CD8-positive, alpha-beta memory T cell (primary cell): ENCODE results near the gene RBMS1. TPM values are rescaled to one million over a fixed set of nuclear protein-coding genes. Genes with fewer than 3 reads are reported as not detected.

Experiments
- CTCF ChIA-PET: fragments of 350-600 bp; sonication (Branson Sonifier 250); formaldehyde crosslinking; loops from one replicate; lab custom pipeline; 2021; ENCODE audit warnings: antibody characterized with exemption; lab: Charles Lee
- POLR2A ChIA-PET: fragments of 350-600 bp; sonication (Branson Sonifier 250); formaldehyde crosslinking; loops from one replicate; lab custom pipeline; 2021; ENCODE audit warnings: antibody characterized with exemption; lab: Charles Lee
- DNase-seq, 5 donors: peaks; one replicate each; pipeline versions ENCODE4 v3.0.0 to v3.0.0-alpha.2; 2020 to 2022; ENCODE audit warnings: mixed read lengths in 1 of 5
- H3K27ac ChIP-seq: one replicate; pipeline ENCODE4 v1.7.0; 2013; ENCODE audit warnings: low read depth, mild to moderate bottlenecking, low read length, moderate library complexity
- H3K27me3 ChIP-seq: 2 replicates; pipeline ENCODE4 v1.7.0; 2013; ENCODE audit warnings: low read length, mild to moderate bottlenecking; ENCODE audit not compliant: insufficient read depth, poor library complexity, severe bottlenecking
- H3K36me3 ChIP-seq: 2 replicates; pipeline ENCODE4 v1.7.0; 2013; ENCODE audit warnings: mild to moderate bottlenecking, low read length, moderate library complexity; ENCODE audit not compliant: insufficient read depth
- H3K4me1 ChIP-seq: 2 replicates; pipeline ENCODE4 v1.7.0; 2013; ENCODE audit warnings: mild to moderate bottlenecking, low read length, moderate library complexity; ENCODE audit not compliant: insufficient read depth
- H3K4me3 ChIP-seq: 2 replicates; pipeline ENCODE4 v1.7.0; 2013; ENCODE audit warnings: mild to moderate bottlenecking, low read length
- H3K9me3 ChIP-seq: 2 replicates; pipeline ENCODE4 v1.7.0; 2013; ENCODE audit warnings: mild to moderate bottlenecking, low read length
- H3K27ac Mint-ChIP-seq, 8 donors: one replicate each; pipeline ENCODE4 v1.8.0; 2020 to 2021; ENCODE audit warnings: mixed read lengths in 8 of 8, mild to moderate bottlenecking in 6 of 8, inconsistent platforms in 3 of 8, moderate library complexity in 3 of 8
- H3K27me3 Mint-ChIP-seq, 2 donors: one replicate each; pipeline ENCODE4 v1.8.0; 2020 to 2021; ENCODE audit warnings: mixed read lengths in 2 of 2, mild to moderate bottlenecking in 1 of 2, moderate library complexity in 1 of 2
- H3K36me3 Mint-ChIP-seq, 3 donors: one replicate each; pipeline ENCODE4 v1.8.0; 2020 to 2021; ENCODE audit warnings: mixed read lengths in 3 of 3, inconsistent platforms in 1 of 3, mild to moderate bottlenecking in 1 of 3
- H3K4me1 Mint-ChIP-seq, 3 donors: one replicate each; pipeline ENCODE4 v1.8.0; 2020 to 2021; ENCODE audit warnings: mixed read lengths in 3 of 3, inconsistent platforms in 1 of 3, mild to moderate bottlenecking in 1 of 3
- H3K4me3 Mint-ChIP-seq, 7 donors: one replicate each; pipeline ENCODE4 v1.8.0; 2020 to 2021; ENCODE audit warnings: mixed read lengths in 7 of 7, mild to moderate bottlenecking in 6 of 7, moderate library complexity in 4 of 7, inconsistent platforms in 2 of 7
- H3K9me3 Mint-ChIP-seq, 5 donors: one replicate each; pipeline ENCODE4 v1.8.0; 2020 to 2022; ENCODE audit warnings: mixed read lengths in 5 of 5, mild to moderate bottlenecking in 3 of 5, moderate library complexity in 2 of 5, inconsistent platforms in 1 of 5
- polyA plus RNA-seq: library from polyadenylated mRNA; unstranded; fragments of 300-500 nt; fragmentation: Illumina TruSeq; gene quantifications from one replicate; pipeline ENCODE4 v1.2.3, GENCODE V29; 2021
- total RNA-seq, 2 experiments: library from RNA; stranded (reverse); gene quantifications; one replicate each; pipeline ENCODE4 v1.2.3, GENCODE V29; 2021

RBMS1 gene
- total and polyA plus RNA-seq, 3 experiments from 2014 or later: 48.8 to 130 (median 50.3) TPM

- Histone ChIP-seq H3K9me3 (no peaks in the 10 kb centered on the region), H3K36me3 (peaks cover 12% of the 10 kb centered on the region), H3K27me3 (no peaks in the 10 kb centered on the region), H3K4me1 (peaks cover 28% of the 10 kb centered on the region), H3K27ac (no peak overlapping the region), H3K4me3 (no peak overlapping the region)
- Mint-ChIP-seq H3K27ac (peak overlapping the region in 7 of 8 donors; percentile 12 to 76 (median 43)), H3K36me3 (peaks cover 16 to 94% (median 37%) of the 10 kb centered on the region in 3 donors), H3K4me3 (no peak overlapping the region), H3K9me3 (no peaks in the 10 kb centered on the region), H3K27me3 (no peaks in the 10 kb centered on the region), H3K4me1 (peaks cover 50 to 67% (median 63%) of the 10 kb centered on the region in 3 donors)
- ChIA-PET CTCF (no interaction called here), POLR2A (no interaction called here)
- DNase-seq: no peak
These were observed 200.1 kb downstream of the RBMS1 start for GRCh38 chr2:160293391-160294091.

- DNase-seq: no peak
- Histone ChIP-seq H3K27me3 (no peaks in the 10 kb centered on the region), H3K36me3 (peaks cover 10% of the 10 kb centered on the region), H3K4me3 (no peak overlapping the region), H3K4me1 (peaks cover 20% of the 10 kb centered on the region), H3K9me3 (no peaks in the 10 kb centered on the region), H3K27ac (no peak overlapping the region)
- Mint-ChIP-seq H3K9me3 (no peaks in the 10 kb centered on the region), H3K4me1 (peaks cover 37 to 54% (median 50%) of the 10 kb centered on the region in 3 donors), H3K4me3 (no peak overlapping the region), H3K27me3 (no peaks in the 10 kb centered on the region), H3K36me3 (peaks cover 3 to 92% (median 27%) of the 10 kb centered on the region in 3 donors), H3K27ac (peak overlapping the region in 7 of 8 donors; percentile 3 to 84 (median 75))
- ChIA-PET CTCF (interaction anchor here (1.6 kb wide), 1 partner anchor 702 kb away, joined by 3 read pairs; no protein-coding TSS in a partner anchor), POLR2A (no interaction called here)
These were observed 201.4 kb downstream of the RBMS1 start for GRCh38 chr2:160292225-160292624.

- H3K4me1 Mint-ChIP-seq: peaks cover 29 to 46% (median 41%) of the 10 kb centered on the region in 3 donors
- peak overlapping the region; percentile 9 to 84 (median 76) for H3K27ac Mint-ChIP-seq
- H3K36me3 Mint-ChIP-seq: peaks cover 3 to 92% (median 22%) of the 10 kb centered on the region in 3 donors
- H3K36me3 ChIP-seq: peaks cover 14% of the 10 kb centered on the region
- no peak overlapping the region for H3K4me3 ChIP-seq
- H3K27ac ChIP-seq: no peak overlapping the region
- H3K9me3 Mint-ChIP-seq: no peaks in the 10 kb centered on the region
- H3K27me3 Mint-ChIP-seq: no peaks in the 10 kb centered on the region
- H3K9me3 ChIP-seq: no peaks in the 10 kb centered on the region
- no peaks in the 10 kb centered on the region for H3K27me3 ChIP-seq
- peaks cover 12% of the 10 kb centered on the region for H3K4me1 ChIP-seq
- CTCF ChIA-PET: interaction anchor here (1.6 kb wide), 1 partner anchor 703 kb away, joined by 3 read pairs; no protein-coding TSS in a partner anchor
- no peak for DNase-seq
- H3K4me3 Mint-ChIP-seq: no peak overlapping the region
- POLR2A ChIA-PET: no interaction called here
These were observed 202.2 kb downstream of the RBMS1 start for GRCh38 chr2:160291382-160291781.

GRCh38 chr2:160290598-160290997 lies 203.0 kb downstream of the RBMS1 start:
- H3K4me1 ChIP-seq: peaks cover 5% of the 10 kb centered on the region
- no peak for DNase-seq
- Mint-ChIP-seq H3K27ac (peak overlapping the region in 7 of 8 donors; percentile 17 to 76 (median 51)), H3K27me3 (no peaks in the 10 kb centered on the region), H3K36me3 (peaks cover 3 to 87% (median 15%) of the 10 kb centered on the region in 3 donors), H3K4me1 (peaks cover 21 to 38% (median 33%) of the 10 kb centered on the region in 3 donors), H3K9me3 (no peaks in the 10 kb centered on the region), H3K4me3 (no peak overlapping the region)
- CTCF ChIA-PET: interaction anchor here (1.4 to 2.4 kb wide), 2 partner anchors 34 to 703 kb away, joined by 4 to 7 read pairs; no protein-coding TSS in a partner anchor
- no peaks in the 10 kb centered on the region for H3K9me3 ChIP-seq
- H3K27ac ChIP-seq: no peak overlapping the region
- POLR2A ChIA-PET: no interaction called here
- H3K36me3 ChIP-seq: peaks cover 14% of the 10 kb centered on the region
- H3K4me3 ChIP-seq: no peak overlapping the region
- no peaks in the 10 kb centered on the region for H3K27me3 ChIP-seq

GRCh38 chr2:160289831-160290230 lies 203.8 kb downstream of the RBMS1 start:
- Mint-ChIP-seq H3K27ac (peak overlapping the region; percentile 4 to 77 (median 54)), H3K4me1 (peaks cover 14 to 30% (median 28%) of the 10 kb centered on the region in 3 donors), H3K36me3 (peaks cover 3 to 84% (median 15%) of the 10 kb centered on the region in 3 donors), H3K4me3 (no peak overlapping the region), H3K9me3 (no peaks in the 10 kb centered on the region), H3K27me3 (no peaks in the 10 kb centered on the region)
- DNase-seq: no peak
- Histone ChIP-seq H3K36me3 (peaks cover 15% of the 10 kb centered on the region), H3K27me3 (no peaks in the 10 kb centered on the region), H3K4me1 (no peaks in the 10 kb centered on the region), H3K9me3 (no peaks in the 10 kb centered on the region), H3K27ac (no peak overlapping the region), H3K4me3 (no peak overlapping the region)
- ChIA-PET POLR2A (no interaction called here), CTCF (interaction anchor here (1.4 to 2.4 kb wide), 2 partner anchors 34 to 704 kb away, joined by 4 to 7 read pairs; no protein-coding TSS in a partner anchor)

GRCh38 chr2:160289126-160289525 lies 204.5 kb downstream of the RBMS1 start:
- H3K27ac ChIP-seq: no peak overlapping the region
- peaks cover 13 to 28% (median 24%) of the 10 kb centered on the region in 3 donors for H3K4me1 Mint-ChIP-seq
- H3K27me3 ChIP-seq: no peaks in the 10 kb centered on the region
- ChIA-PET POLR2A (no interaction called here), CTCF (interaction anchor here (0.6 to 2.4 kb wide), 2 partner anchors 35 to 46 kb away, joined by 3 to 7 read pairs; no protein-coding TSS in a partner anchor)
- no peak overlapping the region for H3K4me3 Mint-ChIP-seq
- H3K9me3 Mint-ChIP-seq: no peaks in the 10 kb centered on the region
- DNase-seq: no peak
- H3K36me3 Mint-ChIP-seq: peaks cover 3 to 84% (median 15%) of the 10 kb centered on the region in 3 donors
- no peaks in the 10 kb centered on the region for H3K27me3 Mint-ChIP-seq
- H3K9me3 ChIP-seq: no peaks in the 10 kb centered on the region
- peak overlapping the region in 6 of 8 donors; percentile 1 to 80 (median 64) for H3K27ac Mint-ChIP-seq
- H3K4me1 ChIP-seq: no peaks in the 10 kb centered on the region
- H3K4me3 ChIP-seq: no peak overlapping the region
- peaks cover 22% of the 10 kb centered on the region for H3K36me3 ChIP-seq

- POLR2A ChIA-PET: no interaction called here
- Mint-ChIP-seq H3K36me3 (peaks cover 3 to 85% (median 15%) of the 10 kb centered on the region in 3 donors), H3K9me3 (no peaks in the 10 kb centered on the region), H3K27ac (peak overlapping the region in 7 of 8 donors; percentile 9 to 91 (median 49)), H3K4me1 (peaks cover 15 to 29% (median 25%) of the 10 kb centered on the region in 3 donors), H3K4me3 (no peak overlapping the region), H3K27me3 (no peaks in the 10 kb centered on the region)
- Histone ChIP-seq H3K27me3 (no peaks in the 10 kb centered on the region), H3K4me1 (no peaks in the 10 kb centered on the region), H3K9me3 (no peaks in the 10 kb centered on the region), H3K36me3 (peaks cover 29% of the 10 kb centered on the region), H3K27ac (no peak overlapping the region), H3K4me3 (no peak overlapping the region)
- CTCF ChIA-PET: no interaction called here
- no peak for DNase-seq
These were observed 205.3 kb downstream of the RBMS1 start for GRCh38 chr2:160288324-160288723.

GRCh38 chr2:160287476-160287875 lies 206.1 kb downstream of the RBMS1 start:
- no peak overlapping the region for H3K27ac ChIP-seq
- Mint-ChIP-seq H3K4me3 (no peak overlapping the region), H3K4me1 (peaks cover 17 to 33% (median 27%) of the 10 kb centered on the region in 3 donors), H3K27me3 (no peaks in the 10 kb centered on the region), H3K36me3 (peaks cover 3 to 85% (median 18%) of the 10 kb centered on the region in 3 donors), H3K9me3 (no peaks in the 10 kb centered on the region), H3K27ac (peak overlapping the region in 6 of 8 donors; percentile 16 to 72 (median 46))
- no peak overlapping the region for H3K4me3 ChIP-seq
- no peaks in the 10 kb centered on the region for H3K4me1 ChIP-seq
- no peak for DNase-seq
- ChIA-PET CTCF (no interaction called here), POLR2A (no interaction called here)
- H3K27me3 ChIP-seq: no peaks in the 10 kb centered on the region
- no peaks in the 10 kb centered on the region for H3K9me3 ChIP-seq
- peaks cover 33% of the 10 kb centered on the region for H3K36me3 ChIP-seq
